GM12873 (cell line): ENCODE measurements around the gene CCNI.

Source experiments
- CTCF ChIP-seq: IDR thresholded peaks from 2 replicates; pipeline ENCODE4 v1.5.1; 2012; ENCODE audit warnings: low read depth, mild to moderate bottlenecking, moderate library complexity, low read length, control low read depth; ENCODE audit not compliant: insufficient read depth; ENCODE audit errors: missing control alignments

Gene CCNI

DNA sequence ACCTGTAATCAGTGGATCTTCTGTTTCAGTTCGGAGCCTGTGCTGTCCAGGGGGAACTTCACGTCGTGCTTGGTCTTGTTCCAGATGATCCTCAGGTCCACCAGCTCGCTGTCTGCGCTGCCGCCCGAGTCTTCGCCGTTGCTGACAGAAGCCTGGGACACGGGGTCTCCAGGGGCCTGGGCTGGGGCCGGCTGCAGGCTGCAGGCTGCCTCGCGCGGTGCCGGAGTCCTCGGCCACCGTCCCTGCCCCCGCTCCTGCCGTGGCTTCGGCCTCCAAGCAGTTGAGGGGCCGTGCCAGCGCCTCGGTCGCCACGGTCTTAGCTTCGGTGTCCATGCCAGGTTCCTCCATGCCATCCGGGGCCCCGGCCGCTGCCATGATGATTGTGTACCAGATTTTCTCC lies 37.3 kb upstream of the CCNI start:
- TF ChIP-seq CTCF, result no peak

DNA sequence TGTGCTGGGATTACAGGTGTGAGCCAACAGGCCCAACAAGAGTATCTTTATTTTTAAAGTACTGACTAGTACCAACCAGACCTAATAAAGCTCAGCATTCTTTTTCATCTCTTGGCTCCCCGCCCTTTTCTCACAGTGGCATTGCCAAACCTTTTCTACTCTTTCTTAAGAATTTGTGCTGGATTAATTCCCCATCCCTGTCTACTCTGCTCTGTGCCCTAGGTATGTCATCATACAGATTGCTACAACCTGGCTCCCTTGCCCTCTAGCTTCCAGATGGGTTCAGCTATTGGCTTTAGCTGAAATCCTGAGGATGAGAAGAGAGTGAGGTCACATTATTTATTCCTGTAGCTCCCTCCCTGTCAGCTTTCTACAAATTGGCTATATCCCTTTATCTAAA lies 34.9 kb upstream of the CCNI start:
- no peak for TF ChIP-seq CTCF

DNA sequence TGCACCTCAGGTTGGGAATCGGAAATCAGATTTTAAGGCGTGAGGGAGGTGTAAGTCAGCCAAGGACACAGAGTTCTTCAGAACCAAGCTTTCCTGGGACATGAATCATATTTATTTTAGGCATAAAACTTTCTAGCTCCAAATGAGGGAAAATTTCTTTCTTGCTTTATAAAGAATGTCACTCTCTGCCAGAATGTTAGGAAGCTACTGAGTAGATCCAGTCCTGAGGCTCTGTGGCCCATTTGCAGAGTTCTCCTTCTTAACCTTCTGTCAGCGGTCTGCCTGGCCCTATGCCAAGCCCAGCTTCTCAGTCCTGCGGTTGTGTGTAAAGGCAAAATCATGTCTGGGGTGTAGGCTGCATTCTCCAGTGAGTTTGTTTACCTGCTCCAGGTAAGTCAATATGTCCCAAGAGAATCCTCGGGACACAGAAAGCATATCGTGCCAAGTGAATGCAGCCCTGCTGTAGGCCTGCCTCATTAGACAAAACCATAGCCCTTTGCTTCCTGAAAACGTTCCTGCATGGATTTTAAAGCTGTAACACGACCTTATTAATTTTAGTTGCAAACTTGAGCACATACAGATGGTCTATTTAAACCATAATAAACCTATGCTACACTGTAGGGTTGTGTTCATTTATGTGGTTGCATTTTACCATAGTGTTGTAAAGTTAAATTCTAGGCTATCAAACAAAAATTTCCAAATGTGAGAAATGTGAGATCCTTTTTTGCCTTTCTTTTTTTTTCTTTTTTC lies 29.2 kb upstream of the CCNI start:
- TF ChIP-seq CTCF, result no peak

DNA sequence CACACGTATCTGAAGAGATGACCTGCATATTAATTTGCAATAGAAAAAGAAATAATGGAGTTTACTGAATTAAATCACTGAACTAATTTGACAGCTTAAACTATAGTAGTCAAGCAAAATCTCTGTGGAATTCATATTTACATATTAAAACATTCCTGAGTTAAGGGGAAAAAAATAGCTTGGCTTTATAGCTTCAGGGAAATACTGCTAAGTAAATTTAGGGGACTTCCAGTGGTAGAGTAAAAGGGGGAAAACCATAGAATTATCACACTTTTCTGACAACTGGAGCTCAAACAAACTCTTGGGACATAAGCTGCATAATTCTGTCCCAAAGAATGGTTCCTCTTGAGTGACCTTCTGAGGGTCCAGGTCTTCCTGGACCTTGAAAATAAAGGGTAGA lies 28.6 kb upstream of the CCNI start:
- TF ChIP-seq CTCF, result no peak

DNA sequence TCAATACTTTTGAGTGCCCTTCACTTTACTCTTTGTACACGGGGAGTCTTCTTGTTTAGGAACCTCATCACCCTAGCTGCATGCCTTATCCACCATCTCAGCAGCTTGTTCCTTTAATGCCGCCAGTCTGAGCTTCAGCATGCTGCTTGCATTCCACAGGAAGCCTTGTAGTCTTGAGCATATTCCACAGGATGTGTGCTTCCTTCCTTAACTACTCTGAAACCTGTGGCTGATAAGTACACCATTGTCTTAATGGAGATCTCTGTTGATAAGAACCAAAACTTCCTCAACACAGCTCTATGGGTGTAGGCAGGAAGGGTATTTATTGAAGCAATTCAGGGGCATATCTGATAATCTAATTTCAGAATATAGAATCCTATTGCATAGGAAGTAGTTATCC lies 24.4 kb upstream of the CCNI start:
- no peak for TF ChIP-seq CTCF

DNA sequence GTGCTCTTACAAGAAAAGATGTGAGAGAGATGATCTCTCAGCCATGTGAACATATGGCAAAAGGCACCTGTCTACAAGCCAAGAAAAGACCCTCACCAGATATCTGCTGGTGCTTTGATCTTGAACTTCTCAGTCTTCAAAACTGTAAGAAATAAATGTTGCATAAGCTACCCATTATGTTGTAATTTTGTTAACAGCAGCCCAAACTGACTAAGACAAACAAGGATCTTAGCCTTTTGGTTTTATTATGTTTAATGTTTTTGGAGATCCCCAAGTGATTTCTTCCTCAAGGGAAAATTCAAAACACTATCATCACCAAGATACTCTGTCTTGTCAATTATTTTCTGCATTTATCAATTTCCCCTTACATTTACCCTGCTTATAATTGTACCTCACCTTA lies 21.8 kb upstream of the CCNI start:
- no peak for TF ChIP-seq CTCF

- peak; percentile 96 for TF ChIP-seq CTCF
Observed at GRCh38 chr4:77095101-77095821, 19.5 kb upstream of the CCNI start.
